ENCODE measurements around the gene AAMP. TPM values are rescaled to one million over a fixed set of nuclear protein-coding genes. Genes with fewer than 3 reads are reported as not detected.

The AAMP gene
- total and polyA plus RNA-seq, 4 donors: 63.6 to 116 (median 74.6) TPM

DNA sequence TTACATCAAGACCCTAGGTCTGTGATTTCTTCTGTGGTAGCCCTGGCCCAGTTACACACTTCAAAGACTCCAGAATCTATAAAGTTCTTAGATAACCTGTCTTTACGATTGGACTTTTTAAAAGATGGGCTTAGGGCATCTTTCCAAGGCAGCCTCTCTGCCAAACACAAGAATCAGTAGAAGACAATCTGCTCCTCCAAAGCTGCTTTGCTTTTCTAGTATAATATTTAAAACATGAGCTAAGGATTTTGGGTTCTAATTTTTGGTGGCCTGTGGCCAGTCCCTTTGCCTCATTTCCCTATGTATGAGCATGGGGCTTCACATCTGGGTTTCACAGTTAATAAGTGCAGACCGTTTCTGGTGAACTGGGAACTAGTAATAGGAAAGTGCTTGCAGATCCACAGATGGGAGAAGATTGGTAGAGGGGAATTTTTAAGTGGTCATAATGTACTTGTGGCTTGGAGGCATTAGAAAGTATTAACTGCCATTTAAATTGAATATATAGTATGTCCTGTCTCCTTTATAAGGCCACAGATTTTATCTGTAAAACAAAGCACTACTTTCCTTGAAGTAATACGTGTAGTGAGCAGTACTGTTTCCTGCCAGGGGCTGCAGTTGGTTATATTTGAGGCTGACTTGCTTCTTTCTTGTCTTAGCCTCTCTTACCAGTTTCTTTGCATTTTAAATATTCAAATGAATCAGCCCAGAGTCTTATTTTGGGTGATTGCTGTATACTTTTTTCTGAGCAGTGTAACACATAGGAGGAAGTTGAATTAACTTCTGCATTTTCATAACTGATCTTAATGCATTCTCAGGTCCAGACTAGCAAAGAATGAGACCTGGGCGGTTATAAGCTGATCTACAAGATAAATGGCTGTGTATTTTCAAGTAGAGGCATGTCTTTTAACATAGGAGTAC lies 51.4 kb downstream of the AAMP start:
- Histone ChIP-seq H3K4me3 (ENCODE audit: low read depth in 1 of 3, low read length in 3 of 3) (peak overlapping the region; percentile 74 to 96 (median 89)), H3K27ac (ENCODE audit: low read depth in 1 of 2, low read length in 2 of 2) (peak overlapping the region; percentile 36 to 83), H3K36me3 (ENCODE audit: control insufficient read depth in 4 of 4, insufficient read depth in 3 of 4, low read depth in 1 of 4, low read length in 3 of 4) (no peaks in the 10 kb centered on the region), H3K9ac (ENCODE audit: low read depth in 1 of 2, low read length in 2 of 2) (peak overlapping the region; percentile 46 to 89), H3K27me3 (ENCODE audit: control insufficient read depth in 4 of 4, insufficient read depth in 4 of 4, low read length in 3 of 4) (no peaks in the 10 kb centered on the region), H3K4me1 (ENCODE audit: control insufficient read depth in 4 of 4, insufficient read depth in 4 of 4, low read length in 3 of 4) (peaks cover 6 to 34% (median 15%) of the 10 kb centered on the region in 4 donors), H3K9me3 (ENCODE audit: control insufficient read depth in 4 of 4, low read length in 3 of 4) (no peaks in the 10 kb centered on the region)
- DNase-seq (ENCODE audit: low spot score): no peak
- 54% methylated on average over 4 of the region's 4 CpGs for WGBS
- no peak for TF ChIP-seq HNF4A (conservative IDR thresholded peaks at IDR 0.05)
- no peak for TF ChIP-seq EGR1 (IDR thresholded peaks at IDR 0.05; ENCODE audit: low read depth in 2 of 2)
- no peak for TF ChIP-seq SP1 (IDR thresholded peaks at IDR 0.05)
- TF ChIP-seq, protein P1, sequence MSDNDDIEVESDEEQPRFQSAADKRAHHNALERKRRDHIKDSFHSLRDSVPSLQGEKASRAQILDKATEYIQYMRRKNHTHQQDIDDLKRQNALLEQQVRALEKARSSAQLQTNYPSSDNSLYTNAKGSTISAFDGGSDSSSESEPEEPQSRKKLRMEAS (IDR thresholded peaks at IDR 0.05): no peak
- no peak for TF ChIP-seq FOXA1 (IDR thresholded peaks at IDR 0.05)
- no peak for TF ChIP-seq RAD21 (IDR thresholded peaks at IDR 0.05)
- TF ChIP-seq, protein P2, sequence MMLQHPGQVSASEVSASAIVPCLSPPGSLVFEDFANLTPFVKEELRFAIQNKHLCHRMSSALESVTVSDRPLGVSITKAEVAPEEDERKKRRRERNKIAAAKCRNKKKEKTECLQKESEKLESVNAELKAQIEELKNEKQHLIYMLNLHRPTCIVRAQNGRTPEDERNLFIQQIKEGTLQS (IDR thresholded peaks at IDR 0.05): no peak
- TF ChIP-seq YY1 (IDR thresholded peaks at IDR 0.05): no peak
- TF ChIP-seq JUND (IDR thresholded peaks at IDR 0.05): no peak
- TF ChIP-seq RXRA (IDR thresholded peaks at IDR 0.05): no peak
- TF ChIP-seq GABPA (IDR thresholded peaks at IDR 0.05 in 1 of 2, conservative IDR thresholded peaks at IDR 0.05 in 1 of 2): no peak
- no peak for TF ChIP-seq FOXA2 (IDR thresholded peaks at IDR 0.05)
- TF ChIP-seq HNF4G (IDR thresholded peaks at IDR 0.05): no peak
- TF ChIP-seq TAF1 (conservative IDR thresholded peaks at IDR 0.05): no peak

DNA sequence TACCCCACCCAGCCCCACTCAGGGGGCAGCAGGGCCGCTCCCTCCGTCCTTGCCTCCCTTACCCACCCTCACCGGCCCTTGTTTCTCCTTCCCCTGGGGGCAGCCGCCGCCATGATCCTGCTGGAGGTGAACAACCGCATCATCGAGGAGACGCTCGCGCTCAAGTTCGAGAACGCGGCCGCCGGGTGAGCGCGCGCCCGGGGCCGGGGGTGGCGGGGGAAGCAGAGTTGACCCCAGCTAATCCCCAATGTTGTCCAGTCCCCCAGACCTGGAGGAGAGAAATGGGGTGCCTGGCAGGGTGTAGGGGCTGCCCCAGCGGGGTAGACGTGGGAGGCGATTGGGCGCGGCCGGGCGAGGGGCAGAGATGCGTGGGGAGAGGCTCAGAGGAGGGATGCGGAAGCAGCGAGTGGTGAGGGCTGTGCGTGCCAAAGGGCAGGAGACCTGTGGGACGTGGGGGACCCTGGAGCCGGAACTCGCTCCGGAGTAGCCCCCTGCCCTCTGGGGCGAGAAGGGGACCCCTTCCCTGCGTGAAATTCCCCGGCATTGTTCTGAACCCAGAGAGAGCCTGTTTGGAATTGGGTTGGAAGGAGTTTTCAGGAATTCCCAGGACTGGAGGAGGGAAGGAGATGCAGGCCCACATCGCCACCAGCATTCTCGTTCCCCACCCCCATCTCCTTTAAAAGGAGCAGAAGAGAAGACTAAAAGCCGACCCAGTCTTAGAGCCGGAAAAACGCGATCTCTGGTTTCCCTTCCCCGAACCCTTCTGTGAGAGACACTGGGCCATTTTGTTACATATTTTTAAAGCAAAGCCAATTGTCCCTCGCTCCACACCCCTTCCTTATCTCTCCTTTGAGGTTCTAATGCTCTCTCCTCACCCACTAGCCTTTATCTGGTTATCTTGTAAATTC lies 52.3 kb downstream of the AAMP start:
- H3K27ac ChIP-seq (ENCODE audit: low read depth in 1 of 2, low read length in 2 of 2): peak overlapping the region; percentile 36 to 83
- H3K9ac ChIP-seq (ENCODE audit: low read depth in 1 of 2, low read length in 2 of 2): peak overlapping the region; percentile 46 to 89
- H3K9me3 ChIP-seq (ENCODE audit: control insufficient read depth in 4 of 4, low read length in 3 of 4): no peaks in the 10 kb centered on the region
- H3K36me3 ChIP-seq (ENCODE audit: control insufficient read depth in 4 of 4, insufficient read depth in 3 of 4, low read depth in 1 of 4, low read length in 3 of 4): no peaks in the 10 kb centered on the region
- DNase-seq (ENCODE audit: low spot score): peak; percentile 54
- H3K4me1 ChIP-seq (ENCODE audit: control insufficient read depth in 4 of 4, insufficient read depth in 4 of 4, low read length in 3 of 4): peaks cover 6 to 34% (median 15%) of the 10 kb centered on the region in 4 donors
- WGBS: 4% methylated on average over 47 of the region's 47 CpGs
- H3K4me3 ChIP-seq (ENCODE audit: low read depth in 1 of 3, low read length in 3 of 3): peak overlapping the region; percentile 74 to 96 (median 89)
- TF ChIP-seq EGR1 (IDR thresholded peaks at IDR 0.05; ENCODE audit: low read depth in 2 of 2): no peak
- no peak for TF ChIP-seq YY1 (IDR thresholded peaks at IDR 0.05)
- no peak for TF ChIP-seq HNF4A (conservative IDR thresholded peaks at IDR 0.05)
- no peak for TF ChIP-seq GABPA (IDR thresholded peaks at IDR 0.05 in 1 of 2, conservative IDR thresholded peaks at IDR 0.05 in 1 of 2)
- no peak for TF ChIP-seq RAD21 (IDR thresholded peaks at IDR 0.05)
- no peak for TF ChIP-seq TAF1 (conservative IDR thresholded peaks at IDR 0.05)
- no peak for TF ChIP-seq CTCF (IDR thresholded peaks at IDR 0.05; ENCODE audit: low read depth, low read length, missing input control)
- no peak for TF ChIP-seq REST (IDR thresholded peaks at IDR 0.05)
- H3K27me3 ChIP-seq (ENCODE audit: control insufficient read depth in 4 of 4, insufficient read depth in 4 of 4, low read length in 3 of 4): no peaks in the 10 kb centered on the region
